NCI-H187 (cell line): ENCODE measurements around the gene KLHDC7B.

Experiments used
- DNase-seq, 2 experiments: peaks; one replicate each; lab custom pipeline; 2025; lab: John Stamatoyannopoulos, UW

Gene KLHDC7B

DNA sequence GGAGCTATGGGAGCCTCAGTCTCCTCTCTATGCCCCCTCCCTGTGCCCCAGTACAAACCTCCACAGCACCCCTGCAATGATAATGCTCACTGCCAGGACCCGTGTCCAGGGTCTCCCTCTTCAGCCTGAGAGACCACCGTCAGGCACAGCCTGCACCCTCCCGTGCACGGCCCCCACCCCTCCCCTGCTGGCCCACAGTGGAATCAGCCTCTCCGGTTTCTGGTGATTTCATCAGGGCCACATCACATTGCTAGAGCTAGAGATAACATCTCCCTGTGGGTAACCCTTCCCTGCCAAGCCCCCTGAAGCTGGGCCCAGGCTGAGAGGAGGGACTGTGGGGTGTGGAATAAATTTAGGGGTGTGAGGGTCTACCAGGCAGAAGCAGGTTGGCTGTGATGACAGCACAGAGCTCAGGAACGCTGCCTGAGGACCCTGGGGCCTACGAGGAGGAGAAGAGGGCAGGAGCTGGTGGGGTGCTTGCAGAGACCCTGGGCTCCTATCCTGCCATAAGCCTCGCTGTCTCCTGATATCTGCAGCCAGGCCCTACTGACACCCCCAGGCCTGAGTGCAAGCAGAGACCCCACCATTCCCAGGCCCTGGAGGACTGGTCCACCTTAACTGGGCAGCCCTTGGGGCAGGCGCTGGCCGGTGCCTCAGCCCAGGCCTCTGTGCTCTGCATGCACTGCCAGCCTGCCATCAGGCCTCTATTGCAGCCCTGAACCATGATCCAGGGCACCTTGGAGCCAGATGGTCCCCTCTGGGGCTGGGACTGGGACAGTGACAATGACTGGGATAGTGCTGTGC is at the start of gene KLHDC7B:
Gene KLHDC7B, plus strand, starts transcription at position 378 of the 804 bp plus-strand sequence. Its CDS starts 345 bp downstream, at position 723.
- DNase-seq, result no peak

GRCh38 chr22:50497093-50497492 is 48.6 kb upstream of the KLHDC7B start:
- no peak for DNase-seq

DNA sequence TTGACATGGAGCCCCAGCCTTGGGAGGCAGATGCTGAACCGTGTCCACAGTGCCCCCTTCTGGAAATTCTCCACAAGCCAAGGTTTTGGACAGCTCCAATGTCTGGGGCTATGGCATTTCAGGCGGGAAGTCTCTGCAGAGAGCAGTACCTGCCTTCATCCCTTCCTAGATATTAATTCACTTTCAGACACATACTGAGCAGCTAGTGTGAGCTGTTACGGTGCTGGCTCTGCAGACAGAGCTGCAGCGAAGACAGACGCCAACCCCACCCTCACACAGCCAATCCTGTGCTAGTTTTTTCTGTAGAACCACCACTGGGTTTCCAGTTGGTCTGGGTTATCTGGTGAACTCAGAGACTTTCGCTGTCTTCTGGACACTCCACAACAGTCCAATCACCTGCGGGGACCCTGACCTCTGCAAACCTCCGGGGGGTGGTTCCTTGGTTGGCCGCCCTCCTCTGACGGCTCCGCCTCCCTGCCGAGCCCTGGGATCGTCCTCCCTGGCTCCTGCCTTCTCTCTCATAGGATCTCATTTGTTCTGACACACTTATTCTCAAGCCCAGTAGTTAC is 47.3 kb upstream of the KLHDC7B start:
- peak in 1 of 2 experiments; percentile 4 for DNase-seq

DNA sequence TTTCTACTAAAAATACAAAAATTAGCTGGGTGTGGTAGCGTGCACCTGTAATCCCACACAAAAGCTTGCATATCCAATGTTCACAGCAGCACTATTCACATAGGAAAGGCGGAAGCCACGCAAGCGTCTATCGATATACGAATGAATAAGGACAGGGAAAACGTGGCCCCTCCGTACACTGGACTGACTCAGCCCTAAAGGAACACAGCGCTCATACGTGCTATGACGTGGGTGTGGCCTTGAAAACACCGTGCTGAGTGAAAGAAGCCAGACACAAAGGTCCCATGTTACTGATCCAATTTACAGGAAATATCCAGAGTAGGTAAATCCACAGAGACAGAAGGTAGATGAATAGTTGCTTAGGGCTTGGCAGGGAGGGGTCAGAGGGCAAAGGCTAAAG is 45.2 kb upstream of the KLHDC7B start:
- DNase-seq, result no peak

DNA sequence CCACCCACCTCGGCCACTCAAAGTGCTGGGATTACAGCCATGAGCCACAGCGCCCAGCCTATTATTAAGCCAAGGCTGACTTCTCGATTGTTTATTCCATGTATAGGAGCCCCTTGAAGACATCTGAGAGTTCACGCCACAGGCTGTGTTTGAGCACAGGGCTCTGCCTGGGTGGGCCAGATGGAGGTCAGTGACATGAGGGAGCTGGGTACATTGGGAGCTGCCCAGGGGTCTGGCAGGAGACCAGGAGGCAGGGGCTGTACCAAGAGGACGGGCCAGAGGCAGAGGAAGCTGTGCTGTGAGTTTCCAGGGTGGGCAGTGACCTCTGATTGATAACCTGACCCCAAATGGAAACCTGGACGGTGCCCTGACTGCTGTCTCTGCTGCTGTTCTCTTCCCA is 43.6 kb upstream of the KLHDC7B start:
- DNase-seq, result no peak

- no peak for DNase-seq
Measured at GRCh38 chr22:50502628-50503474, 42.8 kb upstream of the KLHDC7B start.

GRCh38 chr22:50503475-50504145 is 42.1 kb upstream of the KLHDC7B start:
- no peak for DNase-seq

- no peak for DNase-seq
Measured at GRCh38 chr22:50504369-50505211, 41.1 kb upstream of the KLHDC7B start.

DNA sequence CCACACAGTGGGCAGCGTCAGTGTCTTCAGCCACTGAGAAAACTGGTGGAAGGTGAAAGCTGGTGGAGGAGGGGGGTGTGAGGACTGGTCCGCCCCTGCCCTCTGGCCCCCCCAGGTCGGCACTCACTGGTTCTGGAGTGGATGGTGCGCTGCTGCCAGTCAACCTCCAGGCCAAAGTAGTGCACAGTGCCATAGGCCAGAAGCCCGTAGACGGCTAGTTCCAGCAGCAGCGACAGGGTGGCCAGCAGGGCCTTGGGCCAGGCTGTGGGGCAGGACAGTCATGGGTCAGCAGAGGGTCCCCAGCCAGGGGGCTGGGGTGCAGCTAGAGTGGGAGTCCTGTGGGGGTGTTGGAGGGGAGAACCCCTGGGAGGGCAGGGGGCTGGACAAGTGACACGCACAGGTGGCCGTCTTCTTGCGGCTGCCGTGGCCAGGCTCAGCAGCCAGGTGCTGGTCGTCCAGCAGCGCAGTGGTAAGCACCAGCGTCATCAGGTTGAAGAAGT is 40.4 kb upstream of the KLHDC7B start:
- DNase-seq, result no peak

DNA sequence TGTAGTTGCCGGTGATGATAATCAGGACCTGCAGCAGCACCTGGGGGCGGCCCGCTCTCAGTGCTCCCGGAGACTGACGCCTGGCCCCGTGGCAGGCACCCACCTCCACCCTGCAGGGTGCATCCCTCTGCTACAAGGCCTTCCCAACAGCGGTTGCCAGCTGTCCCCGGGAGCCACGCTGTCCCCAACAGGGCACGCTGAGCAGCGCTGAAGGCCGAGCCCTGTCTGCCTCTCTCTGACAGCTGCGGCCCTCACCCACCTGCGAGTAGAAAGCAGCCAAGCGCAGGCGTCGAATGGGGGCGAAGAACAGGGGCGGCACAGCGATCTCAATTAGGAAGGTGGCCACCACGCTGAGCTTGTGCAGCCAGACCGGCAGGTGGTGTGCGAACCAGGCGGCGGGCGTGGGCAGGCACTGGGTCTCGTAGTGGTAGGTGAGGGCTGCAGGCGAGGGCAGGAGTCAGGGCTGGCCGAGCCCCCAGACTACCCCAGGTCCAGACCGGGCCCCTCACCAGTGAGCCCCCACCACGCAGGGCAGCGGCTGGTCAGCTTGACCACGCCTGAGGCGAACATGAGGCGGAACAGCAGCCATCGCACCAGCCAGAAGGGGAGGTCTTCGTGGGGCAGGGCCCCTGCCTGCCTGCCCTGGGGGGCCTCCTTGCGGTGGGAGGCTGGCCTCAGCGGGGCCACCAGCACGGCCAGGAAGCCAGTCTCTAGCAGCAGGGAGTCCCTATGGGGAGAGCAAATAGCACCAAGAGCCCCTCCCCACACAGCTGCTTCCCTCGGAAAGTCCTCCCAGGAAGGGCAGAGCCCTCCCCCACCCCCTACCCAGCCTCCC is 39.7 kb upstream of the KLHDC7B start:
- DNase-seq, result no peak

- DNase-seq, result no peak
Measured at GRCh38 chr22:50506611-50507420, 38.9 kb upstream of the KLHDC7B start.

DNA sequence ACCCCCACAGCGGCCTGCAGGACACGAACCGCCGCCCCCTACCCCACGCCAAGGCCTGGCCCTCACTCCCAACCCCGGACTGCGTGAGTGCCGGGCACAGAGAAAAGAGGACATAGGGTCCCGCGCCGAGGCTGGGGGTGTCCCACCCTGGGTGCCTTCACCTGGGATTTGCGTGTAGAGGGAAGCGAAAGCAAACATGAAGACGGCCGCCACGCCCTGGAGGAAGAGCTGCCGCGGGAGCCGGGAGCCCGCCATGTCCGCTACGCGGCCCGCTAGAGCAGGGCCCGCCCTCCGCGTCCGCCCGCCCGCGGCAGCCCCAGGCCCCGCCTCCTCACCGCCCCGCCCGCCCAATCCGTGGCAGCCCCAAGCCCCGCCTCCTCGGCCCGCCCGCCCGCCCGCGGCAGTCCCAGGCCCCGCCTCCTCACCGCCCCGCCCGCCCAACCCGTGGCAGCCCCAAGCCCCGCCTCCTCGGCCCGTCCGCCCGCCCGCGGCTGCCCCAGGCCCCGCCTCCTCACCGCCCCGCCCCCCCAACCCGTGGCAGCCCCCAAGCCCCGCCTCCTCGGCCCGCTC is 38.2 kb upstream of the KLHDC7B start, which contains the start of gene LMF2:
Gene LMF2, minus strand, starts transcription at position 282 of the 570 bp plus-strand sequence. Its CDS starts 27 bp downstream, at position 255.
- peak in 1 of 2 experiments; percentile 36 for DNase-seq

GRCh38 chr22:50507991-50508884 is 37.5 kb upstream of the KLHDC7B start, which contains the start of gene NCAPH2:
NCAPH2 (plus strand) TSS chr22:50508224; CDS start chr22:50508338, 114 bp downstream.
- peak; percentile 22 to 50 for DNase-seq

GRCh38 chr22:50508897-50509296 is 36.8 kb upstream of the KLHDC7B start:
- DNase-seq, result no peak

- no peak for DNase-seq
Measured at GRCh38 chr22:50513175-50513574, 32.5 kb upstream of the KLHDC7B start.

- DNase-seq, result no peak
Measured at GRCh38 chr22:50516068-50516467, 29.6 kb upstream of the KLHDC7B start.

GRCh38 chr22:50516891-50517290 is 28.8 kb upstream of the KLHDC7B start:
- no peak for DNase-seq
